DND-41 (cell line): ENCODE measurements around the gene PPP2CA.

Experiments
- ATAC-seq: fragments of 200-7000 bp; cut with Tn5 transposase; 3 replicates; pipeline ENCODE4 v1.9.1; 2021; ENCODE audit warnings: low read depth; ENCODE audit not compliant: insufficient read depth
- DNase-seq: peaks from one replicate; pipeline ENCODE4 v3.0.0-alpha.2; 2020
- H2AFZ ChIP-seq: 2 replicates; pipeline ENCODE4 v1.6.0; 2012; ENCODE audit warnings: low read depth, low read length
- H3K27ac ChIP-seq: 2 replicates; pipeline ENCODE4 v1.5.1; 2012; ENCODE audit warnings: low read length, inconsistent platforms
- H3K27me3 ChIP-seq: fragments of 200-600 bp; sonication (generic); 2 replicates; pipeline ENCODE4 v1.6.0; 2012; ENCODE audit warnings: low read length, mild to moderate bottlenecking, inconsistent platforms; ENCODE audit not compliant: insufficient read depth, poor library complexity
- H3K36me3 ChIP-seq: 2 replicates; pipeline ENCODE4 v1.5.1; 2012; ENCODE audit warnings: low read length, inconsistent platforms; ENCODE audit not compliant: insufficient read depth
- H3K4me1 ChIP-seq: 2 replicates; pipeline ENCODE4 v1.5.1; 2012; ENCODE audit warnings: mild to moderate bottlenecking, low read length; ENCODE audit not compliant: insufficient read depth
- H3K4me2 ChIP-seq: 2 replicates; pipeline ENCODE4 v1.6.0; 2012; ENCODE audit warnings: mild to moderate bottlenecking, moderate library complexity, low read length, inconsistent platforms; ENCODE audit not compliant: insufficient read depth
- H3K4me3 ChIP-seq, 2 experiments: fragments of 200-600 bp in 1 of 2; shearing (Covaris generic) in 1 of 2; 2 replicates each; pipeline ENCODE4 v1.5.1; 2012 to 2016; ENCODE audit warnings: inconsistent platforms in 2 of 2, low read length in 2 of 2, mild to moderate bottlenecking in 2 of 2, low read depth in 1 of 2, moderate library complexity in 1 of 2
- H3K79me2 ChIP-seq: 2 replicates; pipeline ENCODE4 v1.6.0; 2012; ENCODE audit warnings: low read length, inconsistent platforms; ENCODE audit not compliant: insufficient read depth
- H3K9ac ChIP-seq: 2 replicates; pipeline ENCODE4 v1.6.0; 2012; ENCODE audit warnings: low read depth, mild to moderate bottlenecking, inconsistent platforms, low read length, moderate library complexity
- H3K9me3 ChIP-seq: 2 replicates; pipeline ENCODE4 v1.5.1; 2012; ENCODE audit warnings: low read length, moderate library complexity, mild to moderate bottlenecking, inconsistent platforms; ENCODE audit not compliant: insufficient read depth, severe bottlenecking
- H4K20me1 ChIP-seq: 2 replicates; pipeline ENCODE4 v1.6.0; 2012; ENCODE audit warnings: low read length; ENCODE audit not compliant: insufficient read depth
- EZH2 ChIP-seq: IDR thresholded peaks from 3 replicates; pipeline ENCODE4 v1.6.1; 2012; ENCODE audit warnings: borderline replicate concordance, low read depth, mild to moderate bottlenecking, moderate library complexity, low read length, inconsistent platforms; ENCODE audit not compliant: severe bottlenecking
- TF ChIP-seq, protein P1 (sequence below): IDR thresholded peaks from 2 replicates; pipeline ENCODE4 v1.5.1; 2012; ENCODE audit warnings: borderline replicate concordance, low read length, moderate library complexity, mild to moderate bottlenecking; ENCODE audit not compliant: poor library complexity, severe bottlenecking; ENCODE audit errors: extremely low read depth

The PPP2CA gene

GRCh38 chr5:134209477-134210245 is 16.2 kb downstream of the PPP2CA start:
- H3K4me1 ChIP-seq: no peaks in the 10 kb centered on the region
- no peak overlapping the region for H3K4me3 ChIP-seq
- no peak overlapping the region for H2AFZ ChIP-seq
- no peak overlapping the region for H3K27ac ChIP-seq
- H3K9me3 ChIP-seq: no peaks in the 10 kb centered on the region
- H3K79me2 ChIP-seq: peaks cover 100% of the 10 kb centered on the region
- no peak for DNase-seq
- TF ChIP-seq, protein P1, sequence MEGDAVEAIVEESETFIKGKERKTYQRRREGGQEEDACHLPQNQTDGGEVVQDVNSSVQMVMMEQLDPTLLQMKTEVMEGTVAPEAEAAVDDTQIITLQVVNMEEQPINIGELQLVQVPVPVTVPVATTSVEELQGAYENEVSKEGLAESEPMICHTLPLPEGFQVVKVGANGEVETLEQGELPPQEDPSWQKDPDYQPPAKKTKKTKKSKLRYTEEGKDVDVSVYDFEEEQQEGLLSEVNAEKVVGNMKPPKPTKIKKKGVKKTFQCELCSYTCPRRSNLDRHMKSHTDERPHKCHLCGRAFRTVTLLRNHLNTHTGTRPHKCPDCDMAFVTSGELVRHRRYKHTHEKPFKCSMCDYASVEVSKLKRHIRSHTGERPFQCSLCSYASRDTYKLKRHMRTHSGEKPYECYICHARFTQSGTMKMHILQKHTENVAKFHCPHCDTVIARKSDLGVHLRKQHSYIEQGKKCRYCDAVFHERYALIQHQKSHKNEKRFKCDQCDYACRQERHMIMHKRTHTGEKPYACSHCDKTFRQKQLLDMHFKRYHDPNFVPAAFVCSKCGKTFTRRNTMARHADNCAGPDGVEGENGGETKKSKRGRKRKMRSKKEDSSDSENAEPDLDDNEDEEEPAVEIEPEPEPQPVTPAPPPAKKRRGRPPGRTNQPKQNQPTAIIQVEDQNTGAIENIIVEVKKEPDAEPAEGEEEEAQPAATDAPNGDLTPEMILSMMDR: no peak
- no peak for TF ChIP-seq EZH2
- peaks cover 98% of the 10 kb centered on the region for H4K20me1 ChIP-seq
- no peak overlapping the region for H3K4me2 ChIP-seq
- peaks cover 54% of the 10 kb centered on the region for H3K36me3 ChIP-seq
- H3K27me3 ChIP-seq: no peaks in the 10 kb centered on the region
- no peak overlapping the region for H3K9ac ChIP-seq
- no peak for ATAC-seq

DNA sequence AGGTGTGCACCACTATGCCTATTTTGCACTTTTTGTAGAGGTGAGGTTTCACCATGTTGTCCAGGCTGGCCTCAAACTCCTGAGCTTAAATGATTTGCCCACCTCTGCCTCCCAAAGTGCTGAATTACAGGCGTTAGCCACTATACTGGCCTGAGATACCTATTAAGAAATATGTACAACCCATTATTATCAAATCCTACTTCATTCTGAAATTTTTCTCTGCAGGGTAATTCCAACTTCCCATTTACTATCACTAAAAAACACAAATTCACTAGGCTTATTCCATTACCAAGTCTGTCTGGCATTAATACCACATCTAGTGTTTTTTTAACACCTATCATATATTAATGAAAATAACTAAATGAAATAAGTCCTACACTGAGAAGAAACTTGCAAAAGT is 18.2 kb downstream of the PPP2CA start:
- no peaks in the 10 kb centered on the region for H3K27me3 ChIP-seq
- H3K79me2 ChIP-seq: peaks cover 98% of the 10 kb centered on the region
- H3K4me3 ChIP-seq: no peak overlapping the region
- DNase-seq: no peak
- no peak overlapping the region for H3K9ac ChIP-seq
- H3K9me3 ChIP-seq: no peaks in the 10 kb centered on the region
- no peak overlapping the region for H2AFZ ChIP-seq
- no peak overlapping the region for H3K27ac ChIP-seq
- H3K4me1 ChIP-seq: no peaks in the 10 kb centered on the region
- ATAC-seq: no peak
- H4K20me1 ChIP-seq: peaks cover 96% of the 10 kb centered on the region
- no peak overlapping the region for H3K4me2 ChIP-seq
- peaks cover 60% of the 10 kb centered on the region for H3K36me3 ChIP-seq
- no peak for TF ChIP-seq EZH2
- TF ChIP-seq, protein P1: no peak

DNA sequence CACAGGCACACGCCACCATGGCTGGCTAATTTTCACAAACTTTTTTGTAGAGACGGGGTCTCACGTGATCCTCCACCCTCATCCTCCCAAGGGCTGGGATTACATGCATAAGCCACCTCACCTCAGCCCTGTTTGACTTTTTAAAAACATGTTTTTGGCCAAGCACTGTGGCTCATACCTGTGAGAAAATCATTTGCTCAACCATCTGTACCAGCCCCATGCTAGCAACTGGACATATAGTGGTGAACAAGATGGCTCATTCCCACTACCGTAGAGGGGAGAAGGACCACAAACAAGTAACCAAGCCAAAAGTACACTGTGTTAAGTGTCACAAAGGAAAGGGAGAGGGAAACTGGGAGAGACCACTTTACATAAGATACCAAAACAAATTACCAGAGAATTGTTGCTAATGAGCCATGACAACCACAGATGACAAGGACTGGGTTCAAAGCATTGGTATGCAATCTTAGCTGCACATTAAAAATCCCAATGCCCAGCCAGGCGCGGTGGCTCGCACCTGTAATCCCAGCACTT is 19.2 kb downstream of the PPP2CA start:
- Histone ChIP-seq H4K20me1 (peaks cover 93% of the 10 kb centered on the region), H3K27ac (no peak overlapping the region), H3K4me1 (no peaks in the 10 kb centered on the region), H3K27me3 (no peaks in the 10 kb centered on the region), H3K4me3 (no peak overlapping the region), H3K4me2 (no peak overlapping the region), H3K9me3 (no peaks in the 10 kb centered on the region), H2AFZ (no peak overlapping the region), H3K79me2 (peaks cover 96% of the 10 kb centered on the region), H3K9ac (no peak overlapping the region), H3K36me3 (peaks cover 70% of the 10 kb centered on the region)
- TF ChIP-seq, protein P1: no peak
- TF ChIP-seq EZH2: no peak
- ATAC-seq: no peak
- DNase-seq: no peak
